Lower leg skin (tissue), 3 donors: ENCODE data around the gene SLC35F4.

Experiments used
- POLR2A ChIP-seq, 2 donors: fragments of 450-650 bp; IDR thresholded peaks; one replicate each; pipeline ENCODE4 v1.6.1; 2016 to 2017; ENCODE audit warnings: antibody characterized with exemption in 2 of 2, mild to moderate bottlenecking in 1 of 2, moderate library complexity in 1 of 2
- TF ChIP-seq, protein P1 (sequence below), 3 donors: fragments of 450-650 bp; IDR thresholded peaks; one replicate each; pipeline ENCODE4 v1.5.1; 2016; ENCODE audit warnings: antibody characterized with exemption in 3 of 3, mild to moderate bottlenecking in 3 of 3, moderate library complexity in 2 of 3

- TF ChIP-seq POLR2A (IDR thresholded peaks at IDR 0.05) = no peak
- TF ChIP-seq, protein P1, sequence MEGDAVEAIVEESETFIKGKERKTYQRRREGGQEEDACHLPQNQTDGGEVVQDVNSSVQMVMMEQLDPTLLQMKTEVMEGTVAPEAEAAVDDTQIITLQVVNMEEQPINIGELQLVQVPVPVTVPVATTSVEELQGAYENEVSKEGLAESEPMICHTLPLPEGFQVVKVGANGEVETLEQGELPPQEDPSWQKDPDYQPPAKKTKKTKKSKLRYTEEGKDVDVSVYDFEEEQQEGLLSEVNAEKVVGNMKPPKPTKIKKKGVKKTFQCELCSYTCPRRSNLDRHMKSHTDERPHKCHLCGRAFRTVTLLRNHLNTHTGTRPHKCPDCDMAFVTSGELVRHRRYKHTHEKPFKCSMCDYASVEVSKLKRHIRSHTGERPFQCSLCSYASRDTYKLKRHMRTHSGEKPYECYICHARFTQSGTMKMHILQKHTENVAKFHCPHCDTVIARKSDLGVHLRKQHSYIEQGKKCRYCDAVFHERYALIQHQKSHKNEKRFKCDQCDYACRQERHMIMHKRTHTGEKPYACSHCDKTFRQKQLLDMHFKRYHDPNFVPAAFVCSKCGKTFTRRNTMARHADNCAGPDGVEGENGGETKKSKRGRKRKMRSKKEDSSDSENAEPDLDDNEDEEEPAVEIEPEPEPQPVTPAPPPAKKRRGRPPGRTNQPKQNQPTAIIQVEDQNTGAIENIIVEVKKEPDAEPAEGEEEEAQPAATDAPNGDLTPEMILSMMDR (IDR thresholded peaks at IDR 0.05) = no peak
Measured at GRCh38 chr14:57846596-57846995, 19.3 kb downstream of the SLC35F4 start.
